Kidney (tissue), 14 donors: ENCODE results near the gene ADAM8. TPM values are rescaled to one million over a fixed set of nuclear protein-coding genes. Genes with fewer than 3 reads are reported as not detected.

Experiments used
- DNase-seq, 5 donors: peaks; one replicate each; pipeline ENCODE4 v3.0.0-alpha.2; 2013 to 2020
- FAIRE-seq: peaks from 2 replicates; lab custom pipeline; 2012; peaks lifted over from hg19 to GRCh38; lab: Jason Lieb, UNC
- H3K27ac ChIP-seq, 2 donors: one replicate each; pipeline ENCODE4 v1.7.0; 2013; ENCODE audit warnings: low read depth in 2 of 2, low read length in 2 of 2, inconsistent platforms in 1 of 2
- H3K27me3 ChIP-seq: one replicate; pipeline ENCODE4 v1.7.1; 2013; ENCODE audit warnings: low read length, inconsistent platforms; ENCODE audit not compliant: control insufficient read depth, insufficient read depth
- H3K36me3 ChIP-seq, 3 donors: one replicate each; pipeline versions ENCODE4 v1.7.0 to v1.7.1; 2013; ENCODE audit warnings: low read length in 3 of 3, control low read depth in 1 of 3, inconsistent platforms in 1 of 3; ENCODE audit not compliant: insufficient read depth in 3 of 3, control insufficient read depth in 2 of 3
- H3K4me1 ChIP-seq, 3 donors: one replicate each; pipeline versions ENCODE4 v1.7.0 to v1.7.1; 2013; ENCODE audit warnings: low read length in 3 of 3, inconsistent platforms in 1 of 3, low read depth in 1 of 3; ENCODE audit not compliant: control insufficient read depth in 2 of 3, insufficient read depth in 2 of 3
- H3K4me3 ChIP-seq, 3 donors: one replicate each; pipeline versions ENCODE4 v1.7.0 to v1.8.1; 2013; ENCODE audit warnings: low read length in 3 of 3, control low read depth in 1 of 3, inconsistent platforms in 1 of 3
- H3K9ac ChIP-seq, 3 donors: one replicate each; pipeline versions ENCODE4 v1.7.0 to v1.7.1; 2013; ENCODE audit warnings: low read length in 3 of 3, control low read depth in 1 of 3, inconsistent platforms in 1 of 3
- H3K9me3 ChIP-seq, 3 donors: one replicate each; pipeline versions ENCODE4 v1.7.0 to v1.7.1; 2013; ENCODE audit warnings: low read length in 3 of 3, control low read depth in 1 of 3, inconsistent platforms in 1 of 3; ENCODE audit not compliant: control insufficient read depth in 2 of 3, insufficient read depth in 1 of 3
- intact Hi-C: fragments of 100-400 bp; cut with DNase I; formaldehyde crosslinking; loops from one replicate; pipeline ENCODE4 v1.11.1; 2022
- polyA plus RNA-seq: library from polyadenylated mRNA; stranded (reverse); fragments of 350-450 nt; fragmentation: Illumina TruSeq; extraction: RNeasy Lipid Tissue Mini Kit (QIAGEN cat#74804); gene quantifications from one replicate; pipeline ENCODE4 v1.2.3, GENCODE V29; 2014; ENCODE audit warnings: low read depth, low replicate concordance; ENCODE audit not compliant: insufficient read depth
- total RNA-seq: library from RNA; stranded (reverse); fragmentation: NEBNext Ultra II Directional; extraction: Animal tissue kit (Norgen Biotek cat#: 25700); gene quantifications from one replicate; pipeline ENCODE4 v1.2.1, GENCODE V29; 2021
- TF ChIP-seq, protein P1 (sequence below): IDR thresholded peaks from 3 replicates; pipeline ENCODE4 v1.5.1; 2012; ENCODE audit warnings: mild to moderate bottlenecking, moderate library complexity, borderline replicate concordance; ENCODE audit not compliant: insufficient read depth; ENCODE audit errors: extremely low read depth
- donor health status: control.
- donor health status: control.
- donor health status: control.
- donor health status: control.
- donor health status: control.
- donor health status: DM: yes; HTN: yes; CAD: no.
- donor health status: Normal renal cell carcinoma (clear cell type).

Gene ADAM8
- total and polyA plus RNA-seq, 2 donors from 2014 or later, result 3.4 to 16.6 TPM

DNA sequence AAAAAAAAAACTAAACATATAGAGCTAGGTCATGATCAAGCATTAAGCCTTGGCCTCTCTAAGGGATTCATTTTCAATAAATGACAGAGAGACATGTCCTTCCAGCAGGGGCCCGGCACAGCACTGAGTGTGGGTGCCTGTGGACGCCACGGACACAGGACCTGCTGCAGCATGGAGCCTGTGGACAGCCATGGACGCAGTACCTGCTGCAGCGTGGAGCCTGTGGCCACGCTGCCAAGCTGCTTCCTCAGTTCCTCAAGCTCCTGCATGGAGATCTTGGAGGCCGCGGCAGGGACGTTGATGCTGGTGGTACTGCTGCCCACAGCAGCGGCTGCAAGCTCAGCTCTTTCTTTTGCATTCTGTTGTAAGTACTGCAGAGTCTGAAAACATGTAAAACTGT is 22.6 kb upstream of the ADAM8 start:
- FAIRE-seq (no peak), DNase-seq (peak in 1 of 5 donors; percentile 60)
- Histone ChIP-seq H3K27ac (no peak overlapping the region), H3K27me3 (no peaks in the 10 kb centered on the region), H3K4me1 (no peaks in the 10 kb centered on the region), H3K36me3 (peaks cover 2 to 72% (median 47%) of the 10 kb centered on the region in 3 donors), H3K9me3 (no peaks in the 10 kb centered on the region), H3K4me3 (no peak overlapping the region), H3K9ac (no peak overlapping the region)
- TF ChIP-seq, protein P1, sequence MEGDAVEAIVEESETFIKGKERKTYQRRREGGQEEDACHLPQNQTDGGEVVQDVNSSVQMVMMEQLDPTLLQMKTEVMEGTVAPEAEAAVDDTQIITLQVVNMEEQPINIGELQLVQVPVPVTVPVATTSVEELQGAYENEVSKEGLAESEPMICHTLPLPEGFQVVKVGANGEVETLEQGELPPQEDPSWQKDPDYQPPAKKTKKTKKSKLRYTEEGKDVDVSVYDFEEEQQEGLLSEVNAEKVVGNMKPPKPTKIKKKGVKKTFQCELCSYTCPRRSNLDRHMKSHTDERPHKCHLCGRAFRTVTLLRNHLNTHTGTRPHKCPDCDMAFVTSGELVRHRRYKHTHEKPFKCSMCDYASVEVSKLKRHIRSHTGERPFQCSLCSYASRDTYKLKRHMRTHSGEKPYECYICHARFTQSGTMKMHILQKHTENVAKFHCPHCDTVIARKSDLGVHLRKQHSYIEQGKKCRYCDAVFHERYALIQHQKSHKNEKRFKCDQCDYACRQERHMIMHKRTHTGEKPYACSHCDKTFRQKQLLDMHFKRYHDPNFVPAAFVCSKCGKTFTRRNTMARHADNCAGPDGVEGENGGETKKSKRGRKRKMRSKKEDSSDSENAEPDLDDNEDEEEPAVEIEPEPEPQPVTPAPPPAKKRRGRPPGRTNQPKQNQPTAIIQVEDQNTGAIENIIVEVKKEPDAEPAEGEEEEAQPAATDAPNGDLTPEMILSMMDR, result no peak
- intact Hi-C loops, result no loop called here

DNA sequence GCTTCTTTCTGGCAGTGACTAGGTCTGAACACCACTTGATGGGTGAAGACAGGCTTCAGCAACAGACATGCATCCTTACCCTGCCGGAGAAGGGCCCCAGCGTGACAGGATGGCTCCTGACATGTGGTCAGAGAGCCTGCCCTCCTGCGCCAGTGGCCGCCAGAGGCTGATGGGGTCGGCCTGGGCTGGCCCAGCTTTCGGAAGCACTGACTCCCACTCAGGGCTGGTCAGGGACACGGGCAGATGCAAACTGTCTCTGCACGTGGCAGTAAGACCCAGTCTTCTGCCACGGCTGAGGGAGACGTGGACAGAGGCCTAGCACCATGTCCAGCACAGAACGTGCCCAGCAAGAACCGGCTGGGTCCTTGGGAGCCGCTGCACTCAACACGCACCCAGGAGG is 21.8 kb upstream of the ADAM8 start:
- peak in 1 of 5 donors; percentile 47 for DNase-seq
- FAIRE-seq, result no peak

DNA sequence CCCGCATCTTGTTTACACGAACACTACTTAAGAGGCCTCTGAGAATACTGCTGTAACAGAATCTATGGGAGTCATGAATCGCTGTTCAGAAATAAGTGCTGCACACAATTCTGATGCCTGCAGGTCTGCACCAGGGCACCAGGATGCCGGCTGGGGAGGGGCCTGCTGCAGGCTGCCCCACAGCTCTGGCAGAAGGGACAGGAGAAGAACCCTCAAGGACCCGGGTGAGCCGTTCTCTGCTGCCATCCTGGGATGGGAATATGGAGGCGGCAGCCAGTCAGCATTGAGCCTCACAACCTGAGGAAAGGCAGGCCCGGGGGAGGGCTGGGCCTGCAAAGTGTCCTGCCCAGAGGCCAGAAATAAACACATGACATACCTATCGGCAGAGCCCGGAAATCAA is 20.8 kb upstream of the ADAM8 start:
- no peaks in the 10 kb centered on the region for H3K4me1 ChIP-seq
- peaks cover 2 to 85% (median 53%) of the 10 kb centered on the region in 3 donors for H3K36me3 ChIP-seq
- TF ChIP-seq, protein P1, result no peak
- H3K27ac ChIP-seq, result no peak overlapping the region
- H3K9me3 ChIP-seq, result no peaks in the 10 kb centered on the region
- no peak for FAIRE-seq
- no peaks in the 10 kb centered on the region for H3K27me3 ChIP-seq
- no peak overlapping the region for H3K4me3 ChIP-seq
- no peak overlapping the region for H3K9ac ChIP-seq
- intact Hi-C loops, result no loop called here
- peak in 1 of 5 donors; percentile 46 for DNase-seq

More for the DNA sequence above, 21.8 kb upstream of the ADAM8 start:
- Histone ChIP-seq H3K27ac (no peak overlapping the region), H3K27me3 (no peaks in the 10 kb centered on the region), H3K4me3 (no peak overlapping the region), H3K9ac (no peak overlapping the region), H3K9me3 (no peaks in the 10 kb centered on the region), H3K4me1 (no peaks in the 10 kb centered on the region), H3K36me3 (peaks cover 2 to 80% (median 48%) of the 10 kb centered on the region in 3 donors)
- intact Hi-C loops, result no loop called here
- TF ChIP-seq, protein P1, result no peak
